Measurements from ENCODE around the gene C6orf62.
"Not testable (repeated sequence)": the region's sequence is repeated elsewhere in the genome, so short reads cannot be mapped to it uniquely, and the experiment has no call there.

The C6orf62 gene

DNA sequence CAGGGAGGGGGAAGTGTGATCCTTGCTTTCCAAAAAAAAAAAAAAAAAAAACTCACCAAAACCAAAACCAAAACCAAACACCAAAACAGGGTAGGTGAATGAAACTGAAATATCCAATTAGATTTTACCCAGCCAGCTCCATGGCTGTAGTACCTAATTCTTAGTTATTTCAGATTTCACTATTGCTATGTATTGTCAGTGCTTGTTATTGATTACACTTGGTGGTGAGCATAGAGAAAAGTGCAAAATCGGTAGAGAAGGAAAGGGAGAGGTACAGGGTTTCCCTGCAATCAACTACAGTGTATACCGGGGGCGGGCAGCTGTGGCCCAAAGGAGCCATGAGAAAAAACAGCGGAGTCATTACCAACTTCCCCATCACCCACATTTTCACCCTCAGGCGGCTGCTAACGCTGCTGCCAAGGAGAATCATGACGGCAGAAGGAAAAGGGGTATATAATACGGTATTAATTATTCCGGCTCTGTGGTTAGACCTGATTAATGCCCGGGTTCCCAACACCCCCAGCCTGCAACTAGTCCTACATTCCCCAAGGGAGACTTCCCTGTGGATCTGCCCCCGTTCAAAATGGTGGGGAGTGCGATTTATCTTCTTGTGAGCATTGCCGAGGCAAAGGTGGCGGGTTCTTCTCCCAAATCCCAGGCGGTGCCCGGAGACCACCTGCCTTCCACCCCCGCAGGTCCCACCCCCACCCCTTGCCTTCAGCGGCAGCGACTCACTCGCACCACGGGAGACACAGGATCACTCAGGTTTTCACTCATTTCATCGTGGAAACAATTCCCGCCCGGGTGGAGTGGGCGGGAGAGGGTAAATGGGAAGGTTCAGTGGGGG, at the start of gene C6orf62:
C6orf62 (minus strand) TSS at position 30 of the 847 bp plus-strand sequence. CDS start 486 bp downstream, outside the sequence.
- DNase-seq, result peak; percentile 74

DNA sequence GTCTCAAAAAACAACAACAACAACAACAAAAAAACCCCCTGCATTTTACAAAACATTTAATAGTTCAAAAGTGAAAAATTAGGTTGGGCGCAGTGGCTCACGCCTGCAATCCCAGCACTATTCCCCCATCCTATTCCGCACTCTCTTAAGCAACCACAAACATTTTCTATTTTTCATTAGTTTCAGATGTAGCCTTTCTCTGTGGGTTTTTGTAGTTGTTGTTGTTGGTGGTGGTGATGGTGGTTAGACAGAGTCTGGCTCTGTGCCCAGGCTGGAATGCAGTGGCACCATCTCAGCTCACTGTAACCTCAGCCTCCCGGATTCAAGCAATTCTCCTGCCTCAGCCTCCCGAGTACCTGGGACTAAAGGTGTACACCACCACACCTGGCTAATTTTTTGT, 49.4 kb upstream of the C6orf62 start:
- DNase-seq, result no peak

DNA sequence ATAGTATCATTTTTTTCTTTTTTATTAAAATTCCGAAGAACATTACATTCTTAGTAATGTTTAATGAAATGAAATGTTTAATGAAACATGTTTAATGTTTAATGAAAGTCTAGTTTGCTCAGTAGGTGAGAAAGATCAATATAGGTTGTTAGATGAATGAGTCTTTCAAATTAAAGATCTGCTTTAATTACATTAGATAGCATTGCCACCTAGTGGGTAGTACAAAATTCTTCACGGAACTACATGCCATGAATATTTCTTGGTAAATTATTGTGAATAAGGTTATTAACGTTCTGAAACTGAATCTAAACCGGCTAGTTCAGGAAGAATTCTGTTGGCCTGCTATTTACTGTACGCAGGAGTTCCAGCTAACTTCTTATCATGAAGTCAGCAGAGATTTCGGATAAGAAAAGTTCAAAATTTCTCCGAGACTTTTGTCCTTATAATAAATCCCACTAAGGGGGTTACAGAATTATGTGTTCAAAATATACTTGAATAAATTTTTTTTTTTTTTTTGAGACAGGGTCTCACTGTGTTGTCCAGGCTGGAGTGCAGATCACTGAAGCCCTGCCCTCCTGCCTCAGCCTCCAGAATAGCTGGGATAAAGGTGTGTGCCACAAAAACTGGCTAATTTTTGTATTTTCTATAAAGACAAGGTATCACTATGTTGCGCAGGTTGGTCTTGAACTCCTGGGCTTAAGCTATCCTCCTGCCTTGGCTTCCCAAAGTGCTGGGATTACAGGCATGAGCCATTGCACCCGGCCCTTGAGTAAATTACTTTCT, 47.9 kb upstream of the C6orf62 start:
- DNase-seq, result no peak

DNA sequence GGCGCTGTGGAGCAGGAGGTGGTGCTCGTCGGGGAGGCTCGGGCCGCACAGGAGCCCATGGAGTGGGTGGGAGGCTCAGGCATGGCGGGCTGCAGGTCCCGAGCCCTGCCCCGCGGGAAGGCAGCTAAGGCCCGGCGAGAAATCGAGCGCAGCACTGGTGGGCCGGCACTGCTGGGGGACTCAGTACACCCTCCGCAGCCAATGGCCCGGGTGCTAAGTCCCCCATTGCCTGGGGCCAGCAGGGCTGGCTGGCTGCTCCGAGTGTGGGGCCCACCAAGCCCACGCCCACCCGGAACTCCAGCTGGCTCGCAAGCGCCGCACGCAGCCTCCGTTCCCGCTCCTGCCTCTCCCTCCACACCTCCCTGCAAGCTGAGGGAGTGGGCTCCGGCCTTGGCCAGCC, 47.0 kb upstream of the C6orf62 start:
- DNase-seq, result not testable (repeated sequence)

DNA sequence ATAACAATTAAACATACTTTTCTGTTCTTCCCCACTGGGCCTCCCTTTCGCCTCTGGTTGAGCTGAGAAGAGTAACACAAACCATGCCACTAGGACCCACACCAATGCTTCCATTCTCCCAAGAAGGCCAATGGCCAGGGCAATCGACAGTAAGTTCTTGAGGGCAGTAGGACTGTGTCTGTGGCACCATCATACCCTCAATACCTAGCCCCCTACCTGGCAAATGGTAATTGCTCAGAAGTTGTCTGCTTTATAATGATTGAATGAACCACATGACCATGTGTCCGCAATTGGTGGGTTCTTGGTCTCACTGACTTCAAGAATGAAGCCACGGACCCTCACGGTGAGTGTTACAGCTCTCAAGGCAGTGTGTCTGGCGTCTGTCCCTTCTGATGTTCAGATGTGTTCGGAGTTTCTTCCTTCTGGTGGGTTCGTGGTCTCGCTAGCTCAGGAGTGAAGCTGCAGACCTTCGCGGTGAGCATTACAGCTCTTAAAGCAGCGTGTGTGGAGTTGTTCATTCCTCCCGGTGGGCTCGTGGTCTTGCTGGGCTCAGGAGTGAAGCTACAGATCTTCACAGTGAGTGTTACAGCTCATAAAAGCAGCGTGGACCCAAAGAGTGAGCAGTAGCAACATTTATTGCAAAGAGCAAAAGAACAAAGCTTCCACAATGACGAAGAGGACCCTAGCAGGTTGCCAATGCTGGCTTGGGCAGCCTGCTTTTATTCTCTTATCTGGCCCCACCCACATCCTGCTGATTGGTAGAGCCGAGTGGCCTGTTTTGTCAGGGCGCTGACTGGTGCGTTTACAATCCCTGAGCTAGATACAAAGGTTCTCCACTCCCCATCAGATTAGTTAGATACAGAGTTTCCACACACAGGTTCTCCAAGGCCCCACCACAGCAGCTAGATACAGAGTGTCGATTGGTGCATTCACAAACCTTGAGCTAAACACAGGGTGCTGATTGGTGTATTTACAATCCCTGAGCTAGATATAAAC, 46.2 kb upstream of the C6orf62 start:
- not testable (repeated sequence) for DNase-seq

DNA sequence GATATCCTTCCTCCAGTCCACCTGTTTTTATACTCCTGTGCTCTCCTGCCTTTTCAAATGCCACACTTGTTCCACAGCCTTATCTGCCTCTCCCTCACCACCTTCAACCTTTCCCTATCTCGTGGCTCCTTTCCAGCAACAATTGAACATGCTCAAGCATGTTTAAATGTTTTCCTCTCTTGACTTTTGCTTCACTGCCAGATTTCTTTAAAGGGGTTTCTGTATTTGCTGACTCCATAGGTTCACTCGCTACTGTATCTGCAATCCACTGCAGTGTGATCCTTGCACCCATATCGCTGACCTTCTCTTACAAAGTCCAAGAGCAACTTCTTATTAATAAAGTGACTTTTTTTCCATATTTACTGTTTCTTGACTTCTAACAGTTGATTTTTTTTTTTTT, 44.6 kb upstream of the C6orf62 start:
- DNase-seq, result no peak

DNA sequence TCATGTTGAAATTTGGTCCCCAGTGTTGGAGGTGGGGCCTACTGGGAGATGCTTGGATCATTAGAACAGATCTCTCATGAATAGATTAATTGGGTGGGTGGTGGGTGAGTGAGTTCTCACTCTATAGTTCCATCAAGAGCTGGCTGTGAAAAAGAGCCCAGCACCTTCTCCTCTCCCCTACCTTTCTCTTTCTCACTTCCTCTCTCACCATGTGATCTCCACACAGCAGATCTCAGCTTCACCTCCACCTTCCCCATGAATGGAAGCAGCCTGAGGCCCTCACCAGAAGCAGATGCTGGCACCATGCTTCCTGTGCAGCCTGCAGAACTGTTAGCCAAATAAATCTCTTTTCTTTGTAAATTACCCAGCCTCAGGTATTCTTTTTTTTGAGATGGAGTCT, 42.9 kb upstream of the C6orf62 start:
- DNase-seq, result no peak

DNA sequence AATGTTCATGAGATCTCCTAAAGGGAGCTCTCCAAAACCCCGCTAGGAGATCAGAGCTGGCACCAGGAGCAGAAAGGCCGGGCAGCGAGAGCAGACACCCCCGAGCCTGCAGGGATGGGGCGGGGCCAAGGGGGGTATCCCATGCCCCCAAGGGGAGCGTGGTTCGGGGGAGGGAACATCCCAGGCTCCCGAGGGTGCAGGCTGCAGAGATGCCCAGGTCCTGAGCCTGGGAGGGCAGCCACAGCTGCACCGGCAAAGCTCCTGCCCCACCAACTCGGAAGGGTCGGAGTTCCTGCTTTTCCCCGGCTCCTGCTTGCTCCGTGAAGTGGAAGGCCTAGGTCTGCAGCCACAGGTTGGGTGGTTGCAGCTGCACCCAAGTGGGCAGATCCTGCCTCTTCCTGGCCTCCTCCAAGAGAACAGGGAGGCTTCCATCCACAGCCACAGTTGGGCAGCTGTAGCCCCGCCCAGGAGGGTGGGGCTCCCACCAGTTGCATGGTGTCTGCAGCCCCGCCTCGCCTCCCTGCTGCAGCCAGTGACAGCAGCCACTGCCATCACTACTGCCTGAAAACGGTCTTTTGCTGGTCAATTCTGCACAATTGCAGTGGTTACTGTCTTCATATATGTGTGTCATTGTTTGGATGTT, 42.4 kb upstream of the C6orf62 start:
- DNase-seq, result peak; percentile 37

DNA sequence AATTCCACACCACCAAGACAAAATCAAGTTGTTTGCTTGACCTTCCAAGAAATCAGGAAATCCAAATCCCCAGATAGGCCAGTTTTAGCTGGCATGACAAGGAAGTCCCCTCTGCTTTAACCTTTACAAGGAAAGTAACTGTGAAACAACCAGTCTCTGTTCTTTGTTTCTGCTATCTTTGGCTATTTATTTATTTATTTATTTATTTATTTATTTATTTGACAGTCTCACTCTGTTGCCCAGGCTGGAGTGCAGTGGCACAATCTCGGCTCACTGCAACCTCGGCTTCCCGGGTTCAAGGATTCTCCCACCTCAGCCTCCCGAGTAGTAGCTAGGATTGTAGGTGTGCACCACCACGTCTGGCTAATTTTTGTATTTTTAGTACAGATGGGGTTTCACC, 41.3 kb upstream of the C6orf62 start:
- no peak for DNase-seq

DNA sequence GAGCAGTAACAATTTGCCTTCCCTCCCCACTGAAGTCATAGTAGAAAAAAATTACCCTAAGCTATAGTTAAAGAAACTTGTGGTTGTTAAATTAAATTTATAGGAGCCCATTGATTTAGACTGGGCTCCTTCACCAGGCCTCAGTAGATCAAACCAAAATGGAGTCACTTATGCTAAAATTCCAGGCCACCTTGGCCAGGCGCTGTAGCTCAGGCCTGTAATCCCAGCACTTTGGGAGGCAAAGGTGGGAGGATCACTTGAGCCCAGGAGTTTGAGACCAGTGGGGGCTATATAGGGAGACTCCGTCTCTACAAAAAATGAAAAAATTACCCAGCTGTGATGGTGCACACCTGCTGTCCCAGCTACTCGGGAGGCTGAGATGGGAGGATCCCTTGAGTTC, 40.8 kb upstream of the C6orf62 start:
- no peak for DNase-seq

DNA sequence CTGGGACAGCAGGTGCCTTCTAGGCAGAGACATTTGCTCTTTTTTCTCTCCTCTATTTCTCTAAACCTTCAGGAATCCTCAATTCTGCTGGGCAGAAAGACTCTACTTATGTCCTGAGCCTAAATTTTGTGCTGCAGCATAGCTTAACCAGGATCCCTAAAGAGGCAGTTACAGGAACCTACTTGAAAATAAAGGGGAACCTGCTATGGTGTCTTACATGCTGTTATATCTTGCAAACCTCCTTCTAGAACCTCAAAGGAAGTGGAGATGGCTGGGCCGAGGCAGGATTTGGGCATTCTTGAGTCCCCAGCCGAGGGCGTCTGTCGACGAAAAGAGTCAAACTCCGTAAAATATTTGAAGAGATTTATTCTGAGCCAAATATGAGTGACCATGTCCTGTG, 38.7 kb upstream of the C6orf62 start:
- no peak for DNase-seq

DNA sequence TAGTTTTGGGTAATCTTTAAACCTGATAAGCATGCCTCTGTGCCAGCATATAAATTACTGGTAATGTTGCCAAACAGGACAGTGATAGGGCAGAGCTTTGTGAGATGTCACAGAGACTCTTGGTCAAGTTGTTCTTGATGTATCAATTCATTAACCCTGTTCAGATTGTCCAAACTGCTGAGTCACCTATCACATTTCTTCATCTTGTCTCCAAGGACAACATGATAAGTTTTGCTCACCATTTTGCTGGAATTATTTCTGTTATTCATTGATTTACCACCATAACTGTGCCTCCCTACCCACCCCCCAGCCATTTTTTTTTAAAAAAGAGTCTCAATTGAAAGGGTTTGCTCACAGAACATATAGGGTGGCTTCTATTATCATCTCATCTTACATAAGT, 36.3 kb upstream of the C6orf62 start:
- DNase-seq, result no peak

DNA sequence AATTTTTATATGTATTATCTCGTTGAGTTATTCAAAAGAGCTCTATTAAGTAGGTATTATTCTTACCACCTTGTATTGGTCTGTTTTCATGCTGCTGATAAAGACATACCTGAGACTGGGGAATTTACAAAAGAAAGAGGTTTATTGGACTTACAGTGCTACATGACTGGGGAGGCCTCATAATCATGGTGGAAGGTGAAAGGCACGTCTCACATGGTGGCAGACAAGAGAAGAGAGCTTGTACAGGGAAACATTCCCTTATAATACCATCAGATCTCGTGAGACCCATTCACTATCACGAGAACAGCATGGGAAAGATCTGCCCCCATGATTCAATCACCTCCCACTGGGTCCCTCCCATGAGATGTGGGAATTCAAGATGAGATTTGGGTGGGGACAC, 35.4 kb upstream of the C6orf62 start:
- DNase-seq, result not testable (repeated sequence)

DNA sequence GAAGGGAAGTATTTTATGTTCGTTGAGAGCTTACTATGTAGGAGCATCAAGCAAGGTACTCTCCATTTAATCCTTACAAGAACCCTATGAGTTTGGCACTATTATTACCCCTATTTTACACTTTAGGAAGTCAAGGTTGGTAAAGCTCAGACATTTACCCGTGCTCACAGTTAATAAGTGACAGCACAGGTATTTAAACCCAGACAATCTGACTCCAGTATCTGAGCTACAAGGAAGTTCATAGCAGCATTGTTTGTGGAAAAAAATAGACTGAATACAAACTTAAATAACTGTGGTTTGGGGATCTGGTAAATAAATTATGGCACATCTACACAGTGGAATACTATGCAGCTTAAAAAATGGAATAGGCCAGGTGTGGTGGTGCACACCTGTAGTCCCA, 34.6 kb upstream of the C6orf62 start:
- DNase-seq, result no peak

DNA sequence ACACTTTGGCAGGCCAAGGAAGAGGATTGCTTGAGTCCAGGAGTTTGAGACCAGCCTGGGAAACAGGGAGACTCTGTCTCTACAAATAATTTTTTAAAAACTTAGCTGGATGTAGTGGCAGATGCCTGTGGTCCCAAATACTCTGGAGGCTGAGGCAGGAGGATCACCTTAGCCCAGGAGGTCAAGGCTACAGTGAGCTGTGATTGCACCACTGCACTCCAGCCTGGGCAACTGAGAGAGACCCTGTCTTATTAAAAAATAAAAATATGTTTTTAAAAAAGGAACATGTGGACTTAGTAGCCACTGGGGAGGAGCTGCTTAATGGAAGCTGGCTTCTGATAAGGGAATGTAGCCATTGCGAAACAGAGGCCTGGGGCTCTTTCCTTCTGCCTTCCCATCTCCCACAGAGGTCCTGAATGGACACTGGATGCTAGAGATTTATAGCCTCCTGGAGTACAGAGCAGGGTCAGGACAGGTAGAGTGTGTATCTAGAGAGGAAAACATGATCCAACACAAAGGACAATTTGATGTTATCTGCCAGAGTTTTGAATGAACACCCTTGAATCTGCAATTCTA, 34.1 kb upstream of the C6orf62 start:
- no peak for DNase-seq

DNA sequence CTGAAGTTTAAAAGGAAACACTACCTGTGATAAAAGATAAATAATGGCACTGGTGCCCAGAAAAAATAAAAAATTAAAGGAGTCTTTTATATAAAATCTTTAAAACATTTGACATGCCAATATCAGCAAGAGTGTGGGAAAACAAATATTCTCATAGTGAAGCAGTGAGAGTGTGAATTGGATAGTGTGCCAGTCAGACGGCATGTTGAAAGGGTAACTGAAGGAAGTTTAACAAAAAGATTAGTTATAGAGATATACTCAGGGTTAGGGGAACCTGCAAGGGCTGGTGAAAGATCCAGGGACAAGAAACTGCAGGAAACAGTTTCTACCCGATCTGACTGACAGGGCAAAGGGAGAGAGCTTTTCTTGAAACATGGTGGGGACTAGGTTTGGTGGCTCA, 33.5 kb upstream of the C6orf62 start:
- no peak for DNase-seq

DNA sequence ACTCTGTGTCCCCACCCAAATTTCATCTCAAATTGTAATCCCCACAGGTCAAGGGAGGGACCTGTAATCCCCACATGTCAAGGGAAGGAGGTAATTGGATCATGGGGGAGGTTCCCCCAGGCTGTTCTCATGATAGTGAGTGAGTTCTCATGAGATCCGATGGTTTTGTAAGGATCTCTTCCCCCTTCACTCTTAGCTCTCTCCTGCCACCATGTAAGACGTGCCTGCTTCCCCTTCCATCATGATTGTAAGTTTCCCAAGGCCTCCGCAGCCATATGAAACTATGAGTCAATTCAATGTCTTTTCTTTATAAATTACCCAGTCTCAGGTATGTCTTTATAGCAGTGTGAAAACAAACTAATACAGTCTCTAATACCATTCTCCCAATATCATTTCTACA, 31.9 kb upstream of the C6orf62 start:
- not testable (repeated sequence) for DNase-seq

DNA sequence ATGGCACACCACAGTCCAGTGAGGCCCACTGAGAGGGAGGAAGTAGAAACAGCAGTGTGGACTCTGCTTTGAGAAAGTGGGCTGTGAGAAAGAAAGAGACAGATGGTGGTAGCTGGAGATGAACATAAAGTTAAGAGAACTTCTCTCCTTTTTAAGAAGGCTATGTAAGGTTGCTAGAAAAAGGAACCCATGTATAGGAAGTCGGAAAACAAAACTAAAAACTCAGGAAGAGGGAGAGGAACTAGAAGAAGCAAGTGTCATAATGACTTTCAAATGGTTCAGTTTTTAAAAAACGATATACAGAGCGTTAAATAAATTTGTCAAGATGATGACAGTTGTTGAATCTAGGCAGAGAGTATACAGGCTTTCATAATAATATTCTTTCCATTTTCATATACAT, 30.3 kb upstream of the C6orf62 start:
- DNase-seq, result no peak

DNA sequence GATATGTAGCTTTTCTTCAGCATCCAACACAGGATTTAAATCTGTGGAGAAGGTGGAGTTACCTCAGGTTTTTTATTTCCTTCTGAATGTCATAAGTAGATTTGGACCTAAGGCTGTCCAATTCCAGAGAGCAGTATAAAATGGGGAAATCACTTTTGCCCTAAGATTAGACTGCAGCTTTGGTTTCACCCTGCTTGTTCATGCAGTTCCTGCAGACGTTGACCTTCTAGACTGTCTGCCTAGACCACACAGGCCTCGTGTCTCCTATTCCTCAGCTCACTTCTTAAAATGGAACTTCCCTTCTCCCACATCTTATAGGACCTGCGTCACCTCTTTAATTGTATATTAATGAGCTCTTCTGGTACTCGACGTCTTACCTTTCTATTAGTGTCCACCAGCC, 26.0 kb upstream of the C6orf62 start:
- no peak for DNase-seq

DNA sequence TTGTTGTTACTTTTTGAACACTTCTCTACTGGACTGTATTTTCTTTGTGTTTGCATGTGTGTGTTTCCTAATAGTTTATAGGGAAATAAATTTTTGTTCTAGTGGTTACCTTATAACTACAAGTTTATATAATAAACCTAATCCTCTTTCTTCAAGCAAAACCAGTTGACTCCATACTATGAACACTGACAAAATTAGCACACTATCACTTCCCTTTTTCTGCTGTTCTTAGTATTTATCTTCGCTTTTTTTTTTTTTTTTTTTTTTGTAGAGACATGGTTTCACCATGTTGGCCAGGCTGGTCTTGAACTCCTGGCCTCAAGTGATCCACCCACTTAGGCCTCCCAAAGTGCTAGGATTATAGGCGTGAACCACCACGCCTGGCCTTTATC, 25.0 kb upstream of the C6orf62 start:
- no peak for DNase-seq

DNA sequence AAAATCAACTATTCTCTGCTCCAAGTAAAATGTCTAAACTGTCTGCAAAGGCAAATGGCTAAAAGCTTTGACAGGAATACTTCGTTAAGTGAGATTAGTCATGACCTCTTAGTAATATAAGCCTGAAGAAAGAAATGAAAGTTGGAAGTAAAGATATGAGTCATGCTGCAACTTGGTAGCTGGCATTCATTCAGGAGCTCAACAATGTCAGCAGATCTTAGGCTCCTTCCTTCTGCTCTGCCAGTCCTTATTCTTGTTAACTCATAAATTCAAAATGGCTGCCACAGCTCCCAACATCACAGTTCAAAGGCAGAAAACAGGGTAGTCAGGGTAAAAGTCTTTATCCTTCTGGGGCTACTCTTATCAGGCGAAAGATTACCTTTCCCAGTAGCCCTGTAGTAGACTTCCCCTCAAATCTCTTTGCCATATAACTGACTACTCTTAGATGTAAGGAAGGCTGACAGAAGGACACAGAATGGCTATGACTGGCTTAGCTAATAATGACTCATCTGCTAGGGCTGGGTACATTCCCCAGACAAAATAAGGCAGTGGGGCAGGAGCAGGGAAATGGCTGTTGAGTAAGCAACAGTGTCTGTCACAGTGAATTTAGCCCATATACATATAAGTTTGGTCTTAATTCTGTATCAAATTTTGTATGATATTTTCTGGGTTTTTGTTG, 24.4 kb upstream of the C6orf62 start:
- peak; percentile 51 for DNase-seq

All from stimulated activated CD4-positive, alpha-beta T cell treated with anti-CD3 and anti-CD28 coated beads, Interleukin-15, amount 100 ng/mL, for 24 hours (primary cell).